K562 (cell line): ENCODE data around the gene FBXL13. TPM values are rescaled to one million over a fixed set of nuclear protein-coding genes. Genes with fewer than 3 reads are reported as not detected.

Experiments used
- BRCA1 ChIP-seq, 2 experiments: fragments of 450-650 bp in 1 of 2; sonication (generic) in 1 of 2; formaldehyde crosslinking in 1 of 2; IDR thresholded peaks; 2 replicates each; pipeline versions ENCODE4 v1.5.0 to v1.6.1; 2017 to 2020; ENCODE audit warnings: mild to moderate bottlenecking in 1 of 2, missing genetic modification reagents in 1 of 2
- CHD4 ChIP-seq: fragments of 200-600 bp; sonication (generic); IDR thresholded peaks from 3 replicates; pipeline ENCODE4 v1.6.1; 2012; ENCODE audit warnings: low read depth, mild to moderate bottlenecking, mixed read lengths, low read length, inconsistent platforms; ENCODE audit not compliant: insufficient read depth, insufficient replicate concordance, poor library complexity, severe bottlenecking
- CREM ChIP-seq: IDR thresholded peaks from 2 replicates; pipeline ENCODE4 v1.6.1; 2014; ENCODE audit warnings: antibody characterized with exemption, low read depth
- NUFIP1 ChIP-seq: fragments of 450-650 bp; IDR thresholded peaks from 2 replicates; pipeline ENCODE4 v1.6.1; 2018; ENCODE audit not compliant: partially characterized antibody
- POLR2AphosphoS5 ChIP-seq: IDR thresholded peaks from 2 replicates; pipeline ENCODE4 v1.6.1; 2011; ENCODE audit warnings: mild to moderate bottlenecking, low read depth, low read length, moderate library complexity; ENCODE audit not compliant: control insufficient read depth, insufficient read depth
- POLR2G ChIP-seq: fragments of 200-400 bp; formaldehyde crosslinking; IDR thresholded peaks from 2 replicates; pipeline ENCODE4 v1.6.1; 2017; ENCODE audit warnings: low read depth, mild to moderate bottlenecking, antibody characterized with exemption, low read length, moderate library complexity
- SRF ChIP-seq, 2 experiments: fragments of 250-450, 450-650 bp in 1 of 2; sonication (Bioruptor Pico) in 1 of 2; sonication (generic) in 1 of 2; formaldehyde crosslinking; IDR thresholded peaks; 2 replicates each; pipeline versions ENCODE4 v1.5.0 to v1.5.1; 2020 to 2022; ENCODE audit warnings: mild to moderate bottlenecking in 1 of 2, missing genetic modification reagents in 1 of 2
- ZBED1 ChIP-seq: IDR thresholded peaks from 2 replicates; pipeline ENCODE4 v1.6.1; 2014
- ZHX1 ChIP-seq: fragments of 150-350 bp; conservative IDR thresholded peaks from 2 replicates; pipeline ENCODE4 v1.6.1; 2014; ENCODE audit warnings: low read length
- ZNF41 ChIP-seq: fragments of 250-450 bp; sonication (Bioruptor Pico); conservative IDR thresholded peaks from 2 replicates; pipeline ENCODE4 v1.4.0; 2020; ENCODE audit warnings: mild to moderate bottlenecking
- polyA plus RNA-seq, 8 experiments: library from polyadenylated mRNA; depleted of rRNA in 4 of 8; stranded (reverse) in 5 of 8; unstranded in 3 of 8; fragments of >200 nt; fragmentation: Nextera tagmentation in 2 of 8; fragmentation: Illumina TruSeq in 1 of 8; extraction: Ambion mirVana in 2 of 8; extraction: Trizol in 1 of 8; gene quantifications; 2 replicates each; pipeline versions ENCODE4 v1.2.1 to v1.2.3, GENCODE V29; 2011 to 2014; ENCODE audit warnings: inconsistent platforms in 1 of 8, missing spikeins in 1 of 8
- total RNA-seq, 7 experiments: library from RNA; depleted of rRNA in 6 of 7; stranded (reverse); fragments of >200 nt in 6 of 7; fragmentation: Illumina TruSeq in 2 of 7; extraction: Trizol in 2 of 7; gene quantifications; 2 replicates each; pipeline versions ENCODE4 v1.2.1 to v1.2.3, GENCODE V29; 2011 to 2021; ENCODE audit warnings: low replicate concordance in 1 of 7
- TF ChIP-seq, protein P1 (sequence below): fragments of 450-650 bp; IDR thresholded peaks from 2 replicates; pipeline ENCODE4 v1.6.1; 2016; ENCODE audit warnings: mild to moderate bottlenecking, moderate library complexity
- TF ChIP-seq, protein P2 (sequence below): fragments of 450-650 bp; formaldehyde crosslinking; IDR thresholded peaks from 2 replicates; pipeline ENCODE4 v1.4.0; 2020; ENCODE audit warnings: mild to moderate bottlenecking, moderate library complexity

The FBXL13 gene
- total and polyA plus RNA-seq, 9 of the 15 experiments (the other 6 are each of a cell fraction or from before 2014, with no cell fraction given): 16.3 to 55.0 (median 25.4) TPM

DNA sequence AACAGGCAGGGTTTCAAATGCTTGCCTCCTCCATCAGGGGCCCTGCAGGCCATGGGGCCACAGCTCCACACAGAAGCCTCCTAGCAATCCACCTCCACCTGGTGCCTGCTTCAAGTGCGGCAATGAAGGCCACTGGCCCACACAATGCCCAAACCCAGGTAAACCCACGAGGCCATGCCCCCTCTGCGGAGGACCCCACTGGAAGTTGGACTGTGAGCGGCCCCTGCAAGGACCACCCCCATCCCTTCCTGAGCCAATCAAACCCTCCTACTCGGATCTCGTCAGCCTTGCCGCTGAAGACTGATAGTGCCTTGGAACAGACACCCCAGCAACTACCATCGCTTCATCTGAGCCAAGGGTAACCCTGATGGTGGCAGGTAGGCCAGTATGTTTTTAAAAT is 98.7 kb downstream of the FBXL13 start (continued):
- TF ChIP-seq, protein P1, sequence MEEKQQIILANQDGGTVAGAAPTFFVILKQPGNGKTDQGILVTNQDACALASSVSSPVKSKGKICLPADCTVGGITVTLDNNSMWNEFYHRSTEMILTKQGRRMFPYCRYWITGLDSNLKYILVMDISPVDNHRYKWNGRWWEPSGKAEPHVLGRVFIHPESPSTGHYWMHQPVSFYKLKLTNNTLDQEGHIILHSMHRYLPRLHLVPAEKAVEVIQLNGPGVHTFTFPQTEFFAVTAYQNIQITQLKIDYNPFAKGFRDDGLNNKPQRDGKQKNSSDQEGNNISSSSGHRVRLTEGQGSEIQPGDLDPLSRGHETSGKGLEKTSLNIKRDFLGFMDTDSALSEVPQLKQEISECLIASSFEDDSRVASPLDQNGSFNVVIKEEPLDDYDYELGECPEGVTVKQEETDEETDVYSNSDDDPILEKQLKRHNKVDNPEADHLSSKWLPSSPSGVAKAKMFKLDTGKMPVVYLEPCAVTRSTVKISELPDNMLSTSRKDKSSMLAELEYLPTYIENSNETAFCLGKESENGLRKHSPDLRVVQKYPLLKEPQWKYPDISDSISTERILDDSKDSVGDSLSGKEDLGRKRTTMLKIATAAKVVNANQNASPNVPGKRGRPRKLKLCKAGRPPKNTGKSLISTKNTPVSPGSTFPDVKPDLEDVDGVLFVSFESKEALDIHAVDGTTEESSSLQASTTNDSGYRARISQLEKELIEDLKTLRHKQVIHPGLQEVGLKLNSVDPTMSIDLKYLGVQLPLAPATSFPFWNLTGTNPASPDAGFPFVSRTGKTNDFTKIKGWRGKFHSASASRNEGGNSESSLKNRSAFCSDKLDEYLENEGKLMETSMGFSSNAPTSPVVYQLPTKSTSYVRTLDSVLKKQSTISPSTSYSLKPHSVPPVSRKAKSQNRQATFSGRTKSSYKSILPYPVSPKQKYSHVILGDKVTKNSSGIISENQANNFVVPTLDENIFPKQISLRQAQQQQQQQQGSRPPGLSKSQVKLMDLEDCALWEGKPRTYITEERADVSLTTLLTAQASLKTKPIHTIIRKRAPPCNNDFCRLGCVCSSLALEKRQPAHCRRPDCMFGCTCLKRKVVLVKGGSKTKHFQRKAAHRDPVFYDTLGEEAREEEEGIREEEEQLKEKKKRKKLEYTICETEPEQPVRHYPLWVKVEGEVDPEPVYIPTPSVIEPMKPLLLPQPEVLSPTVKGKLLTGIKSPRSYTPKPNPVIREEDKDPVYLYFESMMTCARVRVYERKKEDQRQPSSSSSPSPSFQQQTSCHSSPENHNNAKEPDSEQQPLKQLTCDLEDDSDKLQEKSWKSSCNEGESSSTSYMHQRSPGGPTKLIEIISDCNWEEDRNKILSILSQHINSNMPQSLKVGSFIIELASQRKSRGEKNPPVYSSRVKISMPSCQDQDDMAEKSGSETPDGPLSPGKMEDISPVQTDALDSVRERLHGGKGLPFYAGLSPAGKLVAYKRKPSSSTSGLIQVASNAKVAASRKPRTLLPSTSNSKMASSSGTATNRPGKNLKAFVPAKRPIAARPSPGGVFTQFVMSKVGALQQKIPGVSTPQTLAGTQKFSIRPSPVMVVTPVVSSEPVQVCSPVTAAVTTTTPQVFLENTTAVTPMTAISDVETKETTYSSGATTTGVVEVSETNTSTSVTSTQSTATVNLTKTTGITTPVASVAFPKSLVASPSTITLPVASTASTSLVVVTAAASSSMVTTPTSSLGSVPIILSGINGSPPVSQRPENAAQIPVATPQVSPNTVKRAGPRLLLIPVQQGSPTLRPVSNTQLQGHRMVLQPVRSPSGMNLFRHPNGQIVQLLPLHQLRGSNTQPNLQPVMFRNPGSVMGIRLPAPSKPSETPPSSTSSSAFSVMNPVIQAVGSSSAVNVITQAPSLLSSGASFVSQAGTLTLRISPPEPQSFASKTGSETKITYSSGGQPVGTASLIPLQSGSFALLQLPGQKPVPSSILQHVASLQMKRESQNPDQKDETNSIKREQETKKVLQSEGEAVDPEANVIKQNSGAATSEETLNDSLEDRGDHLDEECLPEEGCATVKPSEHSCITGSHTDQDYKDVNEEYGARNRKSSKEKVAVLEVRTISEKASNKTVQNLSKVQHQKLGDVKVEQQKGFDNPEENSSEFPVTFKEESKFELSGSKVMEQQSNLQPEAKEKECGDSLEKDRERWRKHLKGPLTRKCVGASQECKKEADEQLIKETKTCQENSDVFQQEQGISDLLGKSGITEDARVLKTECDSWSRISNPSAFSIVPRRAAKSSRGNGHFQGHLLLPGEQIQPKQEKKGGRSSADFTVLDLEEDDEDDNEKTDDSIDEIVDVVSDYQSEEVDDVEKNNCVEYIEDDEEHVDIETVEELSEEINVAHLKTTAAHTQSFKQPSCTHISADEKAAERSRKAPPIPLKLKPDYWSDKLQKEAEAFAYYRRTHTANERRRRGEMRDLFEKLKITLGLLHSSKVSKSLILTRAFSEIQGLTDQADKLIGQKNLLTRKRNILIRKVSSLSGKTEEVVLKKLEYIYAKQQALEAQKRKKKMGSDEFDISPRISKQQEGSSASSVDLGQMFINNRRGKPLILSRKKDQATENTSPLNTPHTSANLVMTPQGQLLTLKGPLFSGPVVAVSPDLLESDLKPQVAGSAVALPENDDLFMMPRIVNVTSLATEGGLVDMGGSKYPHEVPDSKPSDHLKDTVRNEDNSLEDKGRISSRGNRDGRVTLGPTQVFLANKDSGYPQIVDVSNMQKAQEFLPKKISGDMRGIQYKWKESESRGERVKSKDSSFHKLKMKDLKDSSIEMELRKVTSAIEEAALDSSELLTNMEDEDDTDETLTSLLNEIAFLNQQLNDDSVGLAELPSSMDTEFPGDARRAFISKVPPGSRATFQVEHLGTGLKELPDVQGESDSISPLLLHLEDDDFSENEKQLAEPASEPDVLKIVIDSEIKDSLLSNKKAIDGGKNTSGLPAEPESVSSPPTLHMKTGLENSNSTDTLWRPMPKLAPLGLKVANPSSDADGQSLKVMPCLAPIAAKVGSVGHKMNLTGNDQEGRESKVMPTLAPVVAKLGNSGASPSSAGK: 0 out of 2 replicates have a peak, but pooled peaks have one; percentile 45
- TF ChIP-seq ZNF41: no peak
- no peak for TF ChIP-seq NUFIP1
- TF ChIP-seq SRF (CRISPR knock-in tag; IDR thresholded peaks at IDR 0.05): no peak
- peak; percentile 33; the same call in 1 of the 2 replicates for TF ChIP-seq CREM
- peak; percentile 63; the same call in 1 of the 2 replicates for TF ChIP-seq POLR2G
- no peak for TF ChIP-seq POLR2AphosphoS5
- TF ChIP-seq, protein P2, sequence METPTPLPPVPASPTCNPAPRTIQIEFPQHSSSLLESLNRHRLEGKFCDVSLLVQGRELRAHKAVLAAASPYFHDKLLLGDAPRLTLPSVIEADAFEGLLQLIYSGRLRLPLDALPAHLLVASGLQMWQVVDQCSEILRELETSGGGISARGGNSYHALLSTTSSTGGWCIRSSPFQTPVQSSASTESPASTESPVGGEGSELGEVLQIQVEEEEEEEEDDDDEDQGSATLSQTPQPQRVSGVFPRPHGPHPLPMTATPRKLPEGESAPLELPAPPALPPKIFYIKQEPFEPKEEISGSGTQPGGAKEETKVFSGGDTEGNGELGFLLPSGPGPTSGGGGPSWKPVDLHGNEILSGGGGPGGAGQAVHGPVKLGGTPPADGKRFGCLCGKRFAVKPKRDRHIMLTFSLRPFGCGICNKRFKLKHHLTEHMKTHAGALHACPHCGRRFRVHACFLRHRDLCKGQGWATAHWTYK (CRISPR knock-in tag): no peak
- TF ChIP-seq CHD4: no peak
- no peak for TF ChIP-seq ZBED1
- TF ChIP-seq ZHX1: no peak
- TF ChIP-seq BRCA1 (IDR thresholded peaks at IDR 0.05): no peak
- no peak for TF ChIP-seq BRCA1 (CRISPR knock-in tag; IDR thresholded peaks at IDR 0.05)
